Kasumi-1 (cell line): ENCODE data around the gene FAF1.

Experiments used
- DNase-seq, 2 experiments: peaks; one replicate each; lab custom pipeline; 2025; lab: John Stamatoyannopoulos, UW

Gene FAF1

GRCh38 chr1:50978144-50978851 is 18.2 kb upstream of the FAF1 start:
- DNase-seq, result peak; percentile 42 to 51

GRCh38 chr1:50977575-50978143 is 17.6 kb upstream of the FAF1 start:
- peak in 1 of 2 experiments; percentile 53 for DNase-seq

- DNase-seq, result peak; percentile 69 to 78
These were observed 17.0 kb upstream of the FAF1 start for GRCh38 chr1:50976890-50977574.

- DNase-seq, result peak; percentile 69 to 70
These were observed 16.2 kb upstream of the FAF1 start for GRCh38 chr1:50976111-50976889.

- DNase-seq, result peak in 1 of 2 experiments; percentile 31
These were observed 15.4 kb upstream of the FAF1 start for GRCh38 chr1:50975436-50975835.

GRCh38 chr1:50974618-50974935 is 14.5 kb upstream of the FAF1 start:
- DNase-seq, result peak in 1 of 2 experiments; percentile 57

- DNase-seq, result peak; percentile 45 to 57
These were observed 14.0 kb upstream of the FAF1 start for GRCh38 chr1:50973875-50974617.

- DNase-seq, result no peak
These were observed 13.2 kb upstream of the FAF1 start for GRCh38 chr1:50973255-50973654.

GRCh38 chr1:50972766-50973165 is 12.7 kb upstream of the FAF1 start:
- peak; percentile 53 to 81 for DNase-seq

- DNase-seq, result peak; percentile 36 to 43
These were observed 11.8 kb upstream of the FAF1 start for GRCh38 chr1:50971748-50972305.

GRCh38 chr1:50970931-50971582 is 11.0 kb upstream of the FAF1 start:
- DNase-seq, result peak; percentile 34 to 44

GRCh38 chr1:50970509-50970887 is 10.4 kb upstream of the FAF1 start:
- peak; percentile 62 to 67 for DNase-seq

GRCh38 chr1:50969611-50970508 is 9.8 kb upstream of the FAF1 start, which contains the start of gene CDKN2C:
TSS of gene CDKN2C (plus strand) at chr1:50970245. CDS start at chr1:50970369, 124 bp downstream.
- peak; percentile 94 to 96 for DNase-seq

GRCh38 chr1:50968821-50969610 is 8.9 kb upstream of the FAF1 start:
- peak; percentile 86 to 91 for DNase-seq

GRCh38 chr1:50968158-50968820 is 8.2 kb upstream of the FAF1 start:
- peak; percentile 90 to 91 for DNase-seq

GRCh38 chr1:50967416-50968157 is 7.5 kb upstream of the FAF1 start:
- DNase-seq, result peak; percentile 58 to 61

- peak; percentile 41 to 48 for DNase-seq
These were observed 6.9 kb upstream of the FAF1 start for GRCh38 chr1:50966991-50967390.

- DNase-seq, result no peak
These were observed 4.8 kb upstream of the FAF1 start for GRCh38 chr1:50964863-50965262.
